Nephron progenitor cell (in vitro differentiated cells): Measurements from ENCODE around the gene NOS1AP.

Source experiments
- DNase-seq: peaks from one replicate; pipeline ENCODE4 v3.0.0; 2021
- H3K27ac Mint-ChIP-seq: 2 replicates; pipeline ENCODE4 v1.8.0; 2021; ENCODE audit warnings: mild to moderate bottlenecking, moderate library complexity, mixed read lengths
- H3K27me3 Mint-ChIP-seq: 2 replicates; pipeline ENCODE4 v1.8.0; 2021; ENCODE audit warnings: mild to moderate bottlenecking, low read depth, mixed read lengths; ENCODE audit not compliant: poor library complexity
- H3K36me3 Mint-ChIP-seq: 2 replicates; pipeline ENCODE4 v1.8.0; 2021; ENCODE audit warnings: low read depth, mixed read lengths
- H3K4me1 Mint-ChIP-seq: 2 replicates; pipeline ENCODE4 v1.8.0; 2021; ENCODE audit warnings: mixed read lengths
- H3K4me3 Mint-ChIP-seq: 2 replicates; pipeline ENCODE4 v1.8.0; 2021; ENCODE audit warnings: mild to moderate bottlenecking, moderate library complexity, mixed read lengths
- H3K9me3 Mint-ChIP-seq: 2 replicates; pipeline ENCODE4 v1.8.0; 2021; ENCODE audit warnings: mild to moderate bottlenecking, moderate library complexity, mixed read lengths
- TF ChIP-seq, protein P1 (sequence below): fragments of 200-600 bp; sonication (generic); IDR thresholded peaks from 2 replicates; pipeline ENCODE4 v1.5.0; 2021; ENCODE audit warnings: antibody characterized with exemption

Gene NOS1AP

GRCh38 chr1:162373541-162374260 lies 304.2 kb downstream of the NOS1AP start:
- Mint-ChIP-seq H3K27me3 (peaks cover 11% of the 10 kb centered on the region), H3K27ac (no peak overlapping the region)
- DNase-seq, result no peak

DNA sequence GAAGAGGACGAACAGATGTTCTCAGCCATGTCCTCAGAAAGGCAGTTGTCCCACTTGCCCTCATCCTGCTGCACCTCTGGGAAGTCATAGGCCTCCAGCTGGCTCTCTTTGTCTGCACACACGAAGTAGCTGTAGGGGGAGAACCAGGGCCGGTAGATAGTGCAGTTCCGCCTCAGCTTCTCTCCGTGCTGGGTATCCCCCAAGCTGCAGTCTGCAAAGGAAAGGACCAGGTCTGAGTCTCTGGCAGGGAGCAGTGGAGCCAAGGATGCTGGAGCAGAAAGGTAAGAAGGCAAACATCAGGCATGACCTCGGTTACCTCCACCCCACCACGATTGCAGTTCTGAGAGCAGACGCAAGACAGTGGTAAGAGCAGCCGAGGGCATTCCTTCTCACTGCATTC lies 304.9 kb downstream of the NOS1AP start:
- no peak overlapping the region for H3K4me3 Mint-ChIP-seq
- no peaks in the 10 kb centered on the region for H3K36me3 Mint-ChIP-seq
- H3K4me1 Mint-ChIP-seq, result peaks cover 17% of the 10 kb centered on the region
- peaks cover 11% of the 10 kb centered on the region for H3K27me3 Mint-ChIP-seq
- no peak for DNase-seq
- no peaks in the 10 kb centered on the region for H3K9me3 Mint-ChIP-seq
- H3K27ac Mint-ChIP-seq, result no peak overlapping the region
- TF ChIP-seq, protein P1, sequence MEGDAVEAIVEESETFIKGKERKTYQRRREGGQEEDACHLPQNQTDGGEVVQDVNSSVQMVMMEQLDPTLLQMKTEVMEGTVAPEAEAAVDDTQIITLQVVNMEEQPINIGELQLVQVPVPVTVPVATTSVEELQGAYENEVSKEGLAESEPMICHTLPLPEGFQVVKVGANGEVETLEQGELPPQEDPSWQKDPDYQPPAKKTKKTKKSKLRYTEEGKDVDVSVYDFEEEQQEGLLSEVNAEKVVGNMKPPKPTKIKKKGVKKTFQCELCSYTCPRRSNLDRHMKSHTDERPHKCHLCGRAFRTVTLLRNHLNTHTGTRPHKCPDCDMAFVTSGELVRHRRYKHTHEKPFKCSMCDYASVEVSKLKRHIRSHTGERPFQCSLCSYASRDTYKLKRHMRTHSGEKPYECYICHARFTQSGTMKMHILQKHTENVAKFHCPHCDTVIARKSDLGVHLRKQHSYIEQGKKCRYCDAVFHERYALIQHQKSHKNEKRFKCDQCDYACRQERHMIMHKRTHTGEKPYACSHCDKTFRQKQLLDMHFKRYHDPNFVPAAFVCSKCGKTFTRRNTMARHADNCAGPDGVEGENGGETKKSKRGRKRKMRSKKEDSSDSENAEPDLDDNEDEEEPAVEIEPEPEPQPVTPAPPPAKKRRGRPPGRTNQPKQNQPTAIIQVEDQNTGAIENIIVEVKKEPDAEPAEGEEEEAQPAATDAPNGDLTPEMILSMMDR, result no peak

More at GRCh38 chr1:162373541-162374260, 304.2 kb downstream of the NOS1AP start:
- no peaks in the 10 kb centered on the region for H3K9me3 Mint-ChIP-seq
- no peak overlapping the region for H3K4me3 Mint-ChIP-seq
- peaks cover 17% of the 10 kb centered on the region for H3K4me1 Mint-ChIP-seq
- TF ChIP-seq, protein P1, result no peak
- H3K36me3 Mint-ChIP-seq, result no peaks in the 10 kb centered on the region

DNA sequence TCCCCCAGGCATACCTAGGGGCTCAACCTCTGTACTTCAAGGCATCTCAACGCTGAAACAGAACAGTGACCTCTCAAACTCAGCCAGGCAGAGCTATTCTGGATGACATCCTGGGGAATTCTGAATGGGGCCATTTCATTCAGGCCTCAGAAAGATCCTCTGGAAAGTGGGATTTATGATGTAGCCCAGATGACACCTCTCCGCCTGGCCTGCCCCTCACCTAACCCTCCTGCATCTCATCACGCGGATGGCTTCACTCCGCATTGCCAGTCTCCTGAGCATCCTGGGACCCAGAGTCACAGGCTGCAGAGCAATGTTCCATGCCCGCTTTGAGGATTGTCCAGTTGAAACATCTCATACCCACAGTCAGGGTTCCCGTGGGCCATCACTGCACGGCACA lies 306.0 kb downstream of the NOS1AP start:
- Mint-ChIP-seq H3K27me3 (peaks cover 11% of the 10 kb centered on the region), H3K9me3 (no peaks in the 10 kb centered on the region), H3K27ac (peak overlapping the region; percentile 68), H3K4me1 (peaks cover 17% of the 10 kb centered on the region), H3K36me3 (no peaks in the 10 kb centered on the region), H3K4me3 (no peak overlapping the region)
- TF ChIP-seq, protein P1, result no peak
- no peak for DNase-seq

GRCh38 chr1:162376691-162377090 lies 307.2 kb downstream of the NOS1AP start, which contains the start of gene SPATA46:
Gene SPATA46 (minus strand): TSS chr1:162376854. CDS start chr1:162376790, 64 bp downstream.
- Mint-ChIP-seq H3K27ac (no peak within 1 kb of the TSS), H3K4me3 (no peak within 1 kb of the TSS), H3K9me3 (no peaks in the 10 kb centered on the region), H3K4me1 (peaks cover 17% of the 10 kb centered on the region), H3K36me3 (no peaks in the 10 kb centered on the region), H3K27me3 (peaks cover 11% of the 10 kb centered on the region)
- TF ChIP-seq, protein P1, result no peak
- no peak for DNase-seq

DNA sequence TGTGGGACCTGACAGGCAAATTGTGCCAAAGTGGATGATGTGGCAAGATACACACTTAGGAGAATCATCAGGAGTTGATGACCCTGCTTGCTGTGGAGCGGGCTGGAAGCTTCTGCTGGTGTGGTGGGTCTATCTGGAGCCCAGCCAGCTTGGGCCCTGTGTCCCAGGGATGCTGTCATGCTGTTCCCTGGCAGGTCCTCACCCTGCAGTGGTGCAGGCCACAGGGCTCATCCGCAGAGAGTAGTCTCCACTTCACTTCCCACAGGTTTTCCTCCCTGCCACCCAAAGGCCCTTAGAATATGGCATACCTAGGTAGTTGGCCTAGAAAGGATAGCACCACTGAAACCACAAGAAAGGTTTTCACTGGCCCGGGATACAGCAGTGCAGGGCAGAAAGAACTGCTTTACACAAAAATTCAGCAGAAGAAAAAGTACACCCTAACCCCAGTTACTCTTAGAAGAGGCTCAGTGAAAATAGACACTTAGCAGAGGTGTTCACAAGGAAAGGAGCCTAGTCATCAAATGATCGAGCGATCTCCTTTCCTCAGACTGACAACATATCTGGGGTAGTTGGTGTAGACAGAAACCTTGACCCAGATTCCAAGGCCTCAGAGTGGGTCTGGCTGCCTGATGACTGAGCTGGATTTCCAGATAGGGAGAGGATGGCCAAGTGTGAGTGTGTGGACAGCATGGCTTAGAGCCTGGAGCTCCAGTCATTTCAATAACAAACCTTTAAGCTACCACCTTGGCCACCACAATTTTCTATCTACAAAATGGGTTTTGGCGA lies 310.8 kb downstream of the NOS1AP start:
- Mint-ChIP-seq H3K36me3 (peaks cover 4% of the 10 kb centered on the region), H3K27me3 (peaks cover 5% of the 10 kb centered on the region), H3K27ac (no peak overlapping the region), H3K4me3 (no peak overlapping the region), H3K4me1 (peaks cover 22% of the 10 kb centered on the region), H3K9me3 (no peaks in the 10 kb centered on the region)
- no peak for DNase-seq
- TF ChIP-seq, protein P1, result no peak
